Stimulated activated CD8-positive, alpha-beta memory T cell treated with anti-CD3 and anti-CD28 coated beads, Interleukin-15, amount 100 ng/mL, for 4 hours (primary cell): Measurements from ENCODE around the gene KIF26A.
"Not testable (repeated sequence)": the region's sequence is repeated elsewhere in the genome, so short reads cannot be mapped to it uniquely, and the experiment has no call there.

Experiments used
- DNase-seq, 2 donors: peaks; one replicate each; pipeline ENCODE4 v3.0.0-alpha.2; 2020; ENCODE audit warnings: low read depth in 2 of 2

KIF26A gene

DNA sequence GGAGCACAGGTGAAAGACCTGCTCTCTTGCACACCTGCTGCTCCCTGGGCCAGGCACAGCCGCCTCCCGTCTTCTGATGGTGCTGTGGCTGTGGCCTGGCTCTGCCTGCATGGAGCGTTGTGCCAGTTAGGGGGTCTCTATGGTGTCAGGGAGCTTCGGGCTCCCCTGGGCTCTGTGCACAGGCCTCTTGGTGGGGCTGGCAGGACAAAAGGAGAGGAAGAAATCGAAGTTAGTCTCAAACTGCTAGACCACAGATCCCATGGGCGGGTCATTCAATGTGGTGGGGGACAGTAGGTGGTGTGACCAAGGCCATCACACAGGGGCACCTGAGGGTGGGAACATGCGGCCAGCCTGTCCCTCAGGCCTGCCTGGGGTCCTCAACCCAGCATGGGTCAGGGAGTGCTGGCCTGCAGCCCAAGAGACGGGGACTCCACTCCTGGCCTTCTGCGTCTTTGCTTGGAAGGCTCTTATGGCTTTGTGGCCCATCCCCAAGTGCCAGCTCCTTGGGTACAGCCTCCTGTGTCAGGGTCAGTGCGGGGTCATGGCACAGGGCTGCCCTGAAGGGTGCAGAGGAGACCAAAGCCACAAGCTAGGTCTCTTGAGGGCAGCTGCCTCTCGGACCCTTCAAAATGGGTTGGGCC lies 84.1 kb downstream of the KIF26A start:
- no peak for DNase-seq

DNA sequence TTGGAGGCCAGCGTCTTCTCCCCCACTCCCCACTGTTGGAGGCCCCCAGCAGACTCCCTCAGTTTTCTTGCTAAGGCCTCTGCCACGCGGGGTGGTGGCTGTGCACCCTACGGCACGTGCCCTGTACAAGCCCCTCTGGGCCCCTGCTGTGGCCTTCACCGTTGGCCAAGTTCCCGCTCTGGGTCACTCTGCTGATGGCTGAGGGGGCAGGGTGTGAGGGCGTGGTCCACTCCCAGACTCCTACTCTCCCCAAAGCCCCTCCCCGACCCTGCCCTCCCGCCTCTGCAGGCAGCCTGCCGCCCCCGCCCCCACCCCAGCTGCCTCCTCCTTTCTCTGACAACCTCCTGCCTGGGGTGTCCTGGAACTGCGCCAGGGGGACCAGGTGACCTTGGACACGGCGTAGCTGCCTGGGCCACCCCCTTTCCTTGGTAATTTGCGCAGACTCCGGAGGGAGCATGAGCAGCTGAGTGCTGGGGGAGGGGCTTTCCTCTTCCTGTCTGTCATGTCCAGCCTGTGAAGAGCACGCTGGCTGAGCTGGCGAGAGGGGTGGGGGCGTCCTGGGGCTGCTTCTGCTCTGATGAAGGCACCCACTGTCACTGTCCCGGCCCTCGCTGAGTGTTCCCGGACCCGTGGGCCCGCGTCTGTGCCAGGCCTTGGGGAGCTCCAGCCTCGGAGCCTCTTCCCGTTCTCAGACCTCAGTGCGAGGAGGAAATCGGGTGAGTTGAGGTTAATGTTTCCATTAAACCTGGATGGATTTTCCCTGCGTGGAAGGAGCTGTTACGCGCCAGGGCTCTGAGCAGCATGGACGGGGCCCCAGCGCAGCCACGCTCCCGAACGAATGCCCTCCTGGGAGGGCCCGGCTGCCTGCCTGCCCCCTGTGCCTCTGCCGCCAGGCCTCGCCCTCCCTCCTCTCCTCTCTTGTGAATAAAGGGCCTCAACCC lies 85.0 kb downstream of the KIF26A start:
- no peak for DNase-seq

DNA sequence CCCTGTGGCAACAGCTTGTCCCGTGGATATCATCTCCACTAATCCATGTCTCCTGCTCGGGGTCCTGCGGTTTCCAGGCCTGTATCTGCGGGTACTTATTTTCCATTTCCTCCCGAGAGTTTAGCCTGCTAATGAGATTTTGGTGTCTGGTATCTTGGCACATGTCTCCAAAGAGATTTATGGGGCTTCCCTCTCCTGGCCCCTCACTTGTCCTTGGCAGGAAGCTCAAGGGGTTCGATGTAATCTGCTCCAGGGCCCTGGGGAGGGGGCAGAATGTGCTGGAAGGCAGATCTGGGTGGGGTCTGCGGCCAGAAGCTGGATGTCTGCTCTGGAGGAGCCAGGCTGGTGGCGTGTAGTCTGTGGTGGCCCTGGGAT lies 85.7 kb downstream of the KIF26A start:
- DNase-seq = no peak

DNA sequence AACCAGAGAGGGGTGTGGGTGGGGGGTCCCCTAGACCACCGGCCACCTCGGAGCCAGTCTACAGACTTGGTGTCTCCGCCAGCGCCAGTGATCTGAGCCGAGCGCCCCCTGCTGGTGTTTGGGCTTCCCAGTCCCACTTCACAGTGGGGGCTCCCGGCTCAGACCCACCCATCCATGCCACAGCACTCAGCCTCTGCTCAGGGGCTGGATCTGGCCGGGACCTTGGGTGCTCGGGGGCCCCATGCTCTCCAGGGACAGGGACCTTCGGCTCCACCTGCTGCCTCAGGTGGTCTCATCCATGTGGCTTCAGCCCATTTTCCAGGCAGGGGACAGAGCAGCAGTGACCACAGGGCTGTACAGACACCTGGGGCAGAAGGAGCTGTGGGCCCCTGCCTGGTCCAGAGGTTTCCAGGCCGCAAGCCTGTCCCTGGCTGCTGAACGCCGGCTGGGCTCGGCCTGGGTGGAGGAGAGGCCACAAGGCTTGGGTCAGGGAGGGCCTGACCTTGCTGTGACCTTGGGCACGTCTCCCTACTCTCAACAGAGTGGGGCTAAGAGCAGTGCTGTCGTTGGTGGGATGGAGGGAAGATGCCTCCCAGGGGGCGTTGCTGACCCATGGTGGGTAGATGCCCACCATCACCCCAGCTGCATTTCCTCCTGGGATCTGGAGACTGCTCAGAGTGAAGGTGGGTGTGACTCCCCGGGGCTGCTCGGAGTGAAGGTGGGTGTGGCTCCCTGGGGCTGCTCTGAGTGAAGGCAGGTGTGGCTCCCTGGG lies 86.3 kb downstream of the KIF26A start:
- DNase-seq = no peak

DNA sequence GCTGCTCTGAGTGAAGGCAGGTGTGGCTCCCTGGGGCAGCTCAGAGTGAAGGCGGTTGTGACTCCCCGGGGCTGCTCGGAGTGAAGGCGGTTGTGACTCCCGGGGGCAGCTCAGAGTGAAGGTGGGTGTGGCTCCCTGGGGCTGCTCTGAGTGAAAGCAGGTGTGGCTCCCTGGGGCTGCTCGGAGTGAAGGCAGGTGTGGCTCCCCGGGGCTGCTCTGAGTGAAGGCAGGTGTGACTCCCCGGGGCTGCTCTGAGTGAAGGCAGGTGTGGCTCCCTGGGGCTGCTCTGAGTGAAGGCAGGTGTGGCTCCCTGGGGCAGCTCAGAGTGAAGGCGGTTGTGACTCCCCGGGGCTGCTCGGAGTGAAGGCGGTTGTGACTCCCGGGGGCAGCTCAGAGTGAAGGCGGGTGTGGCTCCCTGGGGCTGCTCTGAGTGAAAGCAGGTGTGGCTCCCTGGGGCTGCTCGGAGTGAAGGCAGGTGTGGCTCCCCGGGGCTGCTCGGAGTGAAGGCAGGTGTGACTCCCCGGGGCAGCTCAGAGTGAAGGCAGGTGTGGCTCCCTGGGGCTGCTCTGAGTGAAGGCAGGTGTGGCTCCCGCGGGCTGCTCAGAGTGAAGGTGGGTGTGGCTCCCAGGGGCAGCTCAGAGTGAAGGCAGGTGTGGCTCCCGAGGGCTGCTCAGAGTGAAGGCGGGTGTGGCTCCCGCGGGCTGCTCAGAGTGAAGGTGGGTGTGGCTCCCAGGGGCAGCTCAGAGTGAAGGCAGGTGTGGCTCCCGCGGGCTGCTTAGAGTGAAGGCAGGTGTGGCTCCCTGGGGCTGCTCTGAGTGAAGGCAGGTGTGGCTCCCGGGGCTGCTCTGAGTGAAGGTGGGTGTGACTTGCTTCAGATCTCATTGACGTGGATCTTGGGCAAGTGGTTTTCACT lies 87.1 kb downstream of the KIF26A start:
- DNase-seq = not testable (repeated sequence)

DNA sequence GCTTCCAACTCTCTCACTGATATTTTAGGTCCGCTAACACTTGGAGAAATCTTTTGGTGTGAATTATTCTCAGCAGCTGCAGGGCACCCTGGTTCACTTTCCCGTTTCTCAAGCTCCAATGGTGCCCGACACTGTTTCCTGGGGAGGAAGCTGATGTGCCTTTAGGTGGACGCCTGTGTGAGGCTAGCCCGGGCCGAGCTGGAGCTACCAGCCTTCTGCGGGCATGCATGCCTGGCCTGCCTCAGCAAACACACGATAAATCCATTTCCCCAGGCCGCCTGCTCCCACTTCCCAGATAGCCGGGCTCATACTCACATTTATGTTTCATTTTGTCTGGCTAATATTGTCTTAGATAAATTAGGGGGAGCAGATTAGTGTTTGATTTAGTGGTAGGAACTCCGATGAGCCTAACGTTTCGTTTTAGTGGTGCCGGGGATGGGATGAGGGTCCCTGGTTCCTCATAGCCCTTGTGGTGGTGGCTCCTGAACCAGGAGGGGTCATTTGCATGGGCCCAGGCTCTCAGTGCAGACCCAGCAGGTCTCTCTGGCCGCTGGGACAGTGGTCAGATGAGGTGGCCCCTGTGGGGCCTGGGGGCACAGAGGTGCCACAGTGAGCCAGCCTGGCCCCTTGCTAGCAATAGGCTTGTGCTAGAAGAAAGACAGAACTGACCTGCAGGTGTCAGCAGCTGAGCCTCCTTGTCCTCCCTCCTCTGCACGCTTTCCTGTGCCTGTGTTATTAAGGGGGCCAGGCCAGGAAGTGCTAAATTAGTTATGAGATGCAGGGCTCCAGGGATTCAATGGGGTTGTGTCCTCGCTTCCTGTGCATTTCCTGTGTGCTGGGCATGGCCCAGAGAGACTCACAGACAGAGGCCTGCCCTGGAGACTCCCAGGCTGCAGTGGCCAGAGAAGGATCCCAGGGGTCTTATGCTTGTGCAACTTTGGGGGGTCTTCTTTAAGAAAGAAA lies 88.3 kb downstream of the KIF26A start:
- no peak for DNase-seq

DNA sequence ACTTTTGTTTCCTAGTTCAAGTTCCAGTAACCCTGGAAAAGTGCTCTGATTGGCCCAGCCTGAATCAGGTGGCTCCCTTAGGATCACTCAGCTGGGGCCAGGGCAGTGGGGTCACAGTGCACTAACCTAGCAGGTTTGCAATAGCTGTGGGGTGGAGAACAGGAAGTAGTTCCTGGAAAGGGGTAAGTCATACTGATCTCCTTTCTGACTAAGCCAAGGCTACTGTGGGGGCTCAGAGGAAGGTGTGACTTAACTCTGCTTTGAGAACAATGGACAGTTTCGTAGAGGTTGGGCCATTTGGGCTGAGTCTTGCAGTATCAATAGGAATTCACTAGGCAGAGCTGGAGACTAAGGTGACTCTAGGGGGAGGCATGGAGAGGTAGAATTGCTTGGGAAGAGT lies 89.4 kb downstream of the KIF26A start:
- no peak for DNase-seq

DNA sequence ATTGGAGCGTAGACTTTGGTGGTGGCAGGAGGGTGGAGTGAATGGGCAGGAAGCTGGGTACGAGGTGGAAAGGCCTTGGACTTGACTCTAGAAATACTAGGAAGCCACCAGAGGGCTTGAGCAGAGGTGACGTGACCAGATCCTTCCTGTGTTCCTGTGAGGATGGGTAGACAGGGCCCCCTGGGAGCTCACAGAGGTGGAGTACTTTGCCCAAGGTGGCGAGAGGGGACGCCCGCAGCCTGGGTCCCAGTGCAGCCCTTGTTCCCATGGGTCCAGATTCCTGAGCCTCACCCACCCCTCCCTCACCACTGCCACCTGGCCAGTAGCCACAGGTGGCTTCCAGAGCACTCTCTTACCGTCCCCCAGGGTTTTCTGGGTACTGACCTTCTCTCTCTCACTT lies 89.8 kb downstream of the KIF26A start:
- no peak for DNase-seq

DNA sequence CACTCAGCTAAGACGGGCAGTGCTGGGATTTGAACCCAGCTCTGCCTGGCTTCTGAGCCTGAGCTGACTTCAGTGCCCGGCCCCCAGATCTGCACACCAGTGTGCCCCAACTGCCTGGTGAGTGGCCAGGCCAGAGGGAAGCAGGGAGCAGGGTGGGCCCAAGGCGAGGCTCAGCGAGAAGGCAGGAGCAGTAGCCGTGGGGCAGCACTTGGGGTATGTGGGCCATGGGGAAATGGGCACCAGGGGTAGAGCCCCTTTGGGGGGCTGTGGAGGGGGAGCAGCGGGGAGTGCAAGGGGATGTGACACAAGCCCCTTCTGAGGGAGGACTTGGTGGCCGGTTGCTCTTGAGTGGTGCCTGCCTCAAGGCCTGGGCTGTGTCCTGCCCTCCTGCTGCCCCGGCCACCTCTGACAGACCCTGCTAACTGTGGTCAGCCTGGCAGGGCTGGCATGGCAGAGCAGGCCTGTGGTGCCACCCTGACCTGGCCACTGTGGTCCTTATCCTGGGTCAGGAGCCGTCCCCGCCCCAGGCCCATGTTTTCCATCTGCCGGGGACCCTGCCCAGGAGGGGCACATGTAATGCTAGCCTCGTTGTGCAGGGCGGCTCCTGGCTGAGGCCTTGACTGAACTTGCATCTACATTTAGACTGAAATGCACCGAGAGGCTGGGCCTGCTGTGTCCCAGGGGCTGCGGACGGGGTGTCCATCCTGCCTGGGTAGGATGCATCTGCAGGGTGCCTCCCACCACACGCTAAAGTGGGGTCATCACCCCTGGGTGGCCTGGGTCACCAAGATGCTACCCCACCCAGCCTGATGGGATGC lies 90.5 kb downstream of the KIF26A start:
- no peak for DNase-seq

DNA sequence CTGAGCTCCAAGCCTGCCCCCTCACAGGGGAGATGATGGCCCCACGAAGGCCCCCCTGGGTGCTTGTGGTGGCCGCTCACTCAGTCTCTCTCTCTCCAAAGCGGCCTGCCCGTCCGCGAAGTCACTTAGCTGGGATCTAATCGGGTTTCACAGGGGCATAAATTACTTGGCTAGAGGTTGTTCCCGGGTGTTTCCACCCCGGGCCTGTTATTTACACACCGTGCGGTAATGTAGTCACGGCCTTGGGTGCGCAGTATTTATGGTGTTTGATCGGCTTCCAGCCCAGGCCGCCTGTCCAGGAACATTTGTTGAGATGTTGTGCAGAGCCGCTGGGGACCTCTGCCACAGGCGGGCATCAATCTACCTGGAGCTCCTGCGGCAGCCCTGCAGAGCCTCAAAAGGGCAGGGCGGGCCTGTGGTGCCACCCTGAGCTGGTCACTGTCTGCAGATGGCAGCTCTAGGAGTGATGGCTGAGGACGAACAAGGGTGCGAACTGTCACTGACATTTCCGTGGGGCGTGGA lies 91.2 kb downstream of the KIF26A start:
- DNase-seq = no peak

DNA sequence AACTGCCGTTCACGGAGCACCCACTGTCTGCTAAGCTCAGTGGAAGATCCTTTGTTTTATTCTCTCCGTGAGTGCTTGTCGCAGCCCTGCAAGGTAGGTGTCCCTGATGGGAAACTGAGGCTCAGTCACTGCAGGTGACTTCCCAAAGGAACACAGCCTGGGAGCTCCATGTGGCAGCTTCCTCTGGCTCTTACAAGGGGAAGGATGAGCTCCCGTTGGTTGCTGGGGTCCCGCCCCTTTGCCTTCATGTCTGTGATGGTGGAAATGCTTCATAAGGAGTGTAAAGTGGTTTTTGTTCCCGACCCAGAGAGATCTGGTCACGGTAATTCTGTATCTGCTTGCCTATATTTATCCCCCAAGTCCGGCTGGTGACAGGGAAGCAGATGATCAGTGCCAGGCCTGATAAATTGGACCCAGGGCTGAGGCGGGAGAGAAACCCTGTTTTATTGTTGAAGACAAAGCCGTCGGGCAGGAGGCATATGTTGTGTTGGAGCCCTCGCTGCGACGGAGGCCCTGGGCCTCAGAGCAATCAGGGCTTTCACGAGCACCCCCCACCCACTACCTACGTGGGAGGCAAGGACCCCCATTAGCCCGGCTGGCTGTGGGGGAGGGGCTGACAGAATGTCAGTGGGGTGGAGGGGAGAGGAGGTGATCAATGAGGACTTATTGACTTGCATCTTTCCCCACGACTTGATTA lies 91.9 kb downstream of the KIF26A start:
- no peak for DNase-seq
